HG02571 (cell line): Measurements from ENCODE around the gene NINJ2.

Experiments used
- ATAC-seq: cut with Tn5 transposase; IDR thresholded peaks from one replicate; pipeline ENCODE4 v1.9.1; 2021; ENCODE audit warnings: mild to moderate bottlenecking, moderate library complexity; ENCODE audit not compliant: unreplicated experiment

The NINJ2 gene

GRCh38 chr12:553216-554000, 109.8 kb downstream of the NINJ2 start:
- no peak for ATAC-seq

GRCh38 chr12:552466-552865, 110.8 kb downstream of the NINJ2 start:
- no peak for ATAC-seq

- no peak for ATAC-seq
Measured at GRCh38 chr12:550473-551260, 112.6 kb downstream of the NINJ2 start.

GRCh38 chr12:549476-550082, 113.7 kb downstream of the NINJ2 start:
- ATAC-seq: no peak

GRCh38 chr12:547883-548470, 115.3 kb downstream of the NINJ2 start:
- no peak for ATAC-seq

- ATAC-seq: no peak
Measured at GRCh38 chr12:546920-547845, 116.1 kb downstream of the NINJ2 start.

GRCh38 chr12:546265-546919, 116.9 kb downstream of the NINJ2 start:
- ATAC-seq: no peak

GRCh38 chr12:545835-546234, 117.4 kb downstream of the NINJ2 start:
- no peak for ATAC-seq

- no peak for ATAC-seq
Measured at GRCh38 chr12:544941-545635, 118.2 kb downstream of the NINJ2 start.

GRCh38 chr12:544142-544541, 119.1 kb downstream of the NINJ2 start:
- ATAC-seq: no peak

- no peak for ATAC-seq
Measured at GRCh38 chr12:543114-543451, 120.2 kb downstream of the NINJ2 start.

- ATAC-seq: no peak
Measured at GRCh38 chr12:542395-543113, 120.7 kb downstream of the NINJ2 start.

- ATAC-seq: no peak
Measured at GRCh38 chr12:541676-542324, 121.4 kb downstream of the NINJ2 start.

- ATAC-seq: no peak
Measured at GRCh38 chr12:539540-540310, 123.5 kb downstream of the NINJ2 start.

GRCh38 chr12:538731-539539, 124.3 kb downstream of the NINJ2 start:
- ATAC-seq: no peak

- no peak for ATAC-seq
Measured at GRCh38 chr12:537772-538171, 125.5 kb downstream of the NINJ2 start.
